Stimulated activated CD8-positive, alpha-beta memory T cell treated with anti-CD3 and anti-CD28 coated beads, Interleukin-2, amount 100 ng/mL, for 48 hours (primary cell): Measurements from ENCODE around the gene CENPP.

Experiments
- DNase-seq, 2 donors: peaks; one replicate each; pipeline ENCODE4 v3.0.0-alpha.2; 2020; ENCODE audit warnings: low read depth in 2 of 2

CENPP gene

GRCh38 chr9:92480291-92480771, 154.6 kb downstream of the CENPP start:
- DNase-seq, result no peak

- DNase-seq, result no peak
These were observed 155.4 kb downstream of the CENPP start for GRCh38 chr9:92480986-92481633.

GRCh38 chr9:92482329-92482728, 156.6 kb downstream of the CENPP start, which contains the start of gene ASPN:
Gene ASPN, minus strand, starts transcription at chr9:92482506.
- no peak for DNase-seq

GRCh38 chr9:92482805-92483204, 157.1 kb downstream of the CENPP start:
- DNase-seq, result no peak

- DNase-seq, result no peak
These were observed 158.1 kb downstream of the CENPP start for GRCh38 chr9:92483627-92484545.

- DNase-seq, result no peak
These were observed 158.8 kb downstream of the CENPP start for GRCh38 chr9:92484563-92484962.

DNA sequence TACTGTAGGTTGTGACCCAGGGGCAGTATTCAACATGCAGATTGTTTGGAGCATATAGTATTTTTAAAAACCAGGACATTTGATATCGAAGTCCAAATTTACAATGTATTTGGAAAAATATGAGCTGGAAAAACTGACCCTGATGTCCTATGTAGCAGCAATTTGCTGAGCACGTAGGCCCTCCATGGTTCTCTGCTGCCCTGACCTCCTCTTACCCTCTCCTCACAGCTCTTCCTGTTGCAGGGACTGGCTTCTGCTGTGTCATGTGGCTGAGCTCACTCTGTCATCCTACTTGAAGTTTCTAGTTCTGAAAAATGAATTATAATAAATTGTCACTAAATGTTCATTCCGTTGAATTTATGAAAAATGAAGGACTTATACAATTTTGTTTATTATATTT, 160.6 kb downstream of the CENPP start:
- no peak for DNase-seq

- no peak for DNase-seq
These were observed 163.2 kb downstream of the CENPP start for GRCh38 chr9:92488681-92489550.

DNA sequence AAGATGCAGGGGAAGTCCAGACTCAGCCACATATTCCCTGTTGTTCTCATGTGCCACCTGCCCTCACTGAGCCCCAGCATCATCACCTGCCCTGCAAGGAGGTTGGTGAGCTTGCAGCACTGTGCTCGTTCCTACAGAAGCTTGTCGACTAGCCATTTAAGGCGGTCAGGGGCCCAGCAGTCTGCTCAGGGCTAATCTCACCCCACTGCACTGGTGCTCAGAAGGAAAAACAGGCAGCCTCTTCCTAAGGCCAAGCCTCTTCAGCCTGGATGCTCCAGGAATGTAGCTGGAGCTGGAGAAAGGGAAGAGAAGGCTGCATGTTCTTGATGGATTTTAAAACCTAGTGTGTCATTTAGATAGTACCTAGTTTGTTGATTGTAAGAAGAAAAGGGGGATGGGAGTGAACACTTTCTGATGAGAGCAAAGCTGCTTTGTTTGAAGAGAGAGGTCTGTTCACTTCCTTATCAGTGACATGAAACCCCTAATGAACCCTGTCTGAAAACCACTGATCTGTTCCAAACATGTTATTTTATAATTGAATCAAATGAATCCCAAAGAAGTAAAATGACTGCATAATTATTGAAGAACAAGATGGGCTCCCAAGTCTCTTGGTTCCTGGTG, 167.1 kb downstream of the CENPP start:
- no peak for DNase-seq

DNA sequence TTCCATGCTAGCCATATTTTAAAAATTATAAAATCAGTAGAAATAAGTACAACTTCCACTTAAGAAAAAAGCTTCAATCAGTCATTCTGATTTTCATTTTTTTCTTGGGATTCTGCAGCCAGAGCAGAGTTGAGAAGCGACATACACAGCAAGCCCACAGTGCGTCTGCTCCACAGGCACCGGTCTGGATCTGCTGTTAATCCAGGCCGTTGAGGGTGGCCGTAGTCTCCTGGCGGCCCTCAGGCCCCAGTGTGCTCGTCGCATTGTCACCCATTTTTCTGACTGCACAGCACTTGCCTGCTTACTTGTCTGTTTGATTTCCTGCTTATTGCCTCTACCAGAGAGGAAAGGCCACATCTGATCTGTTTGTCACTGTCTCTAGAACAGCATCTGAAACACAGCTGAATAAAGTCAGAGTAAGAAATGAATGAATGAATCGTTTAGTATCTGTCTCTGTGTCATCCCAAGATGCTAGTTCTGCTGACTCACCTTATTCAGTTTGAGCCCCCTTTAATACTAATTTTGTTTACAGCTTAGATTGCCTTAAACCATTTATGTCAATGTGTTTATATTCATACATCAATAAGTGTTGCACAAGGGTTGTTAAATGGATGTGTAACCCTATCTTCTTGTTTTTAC, 168.1 kb downstream of the CENPP start:
- no peak for DNase-seq

DNA sequence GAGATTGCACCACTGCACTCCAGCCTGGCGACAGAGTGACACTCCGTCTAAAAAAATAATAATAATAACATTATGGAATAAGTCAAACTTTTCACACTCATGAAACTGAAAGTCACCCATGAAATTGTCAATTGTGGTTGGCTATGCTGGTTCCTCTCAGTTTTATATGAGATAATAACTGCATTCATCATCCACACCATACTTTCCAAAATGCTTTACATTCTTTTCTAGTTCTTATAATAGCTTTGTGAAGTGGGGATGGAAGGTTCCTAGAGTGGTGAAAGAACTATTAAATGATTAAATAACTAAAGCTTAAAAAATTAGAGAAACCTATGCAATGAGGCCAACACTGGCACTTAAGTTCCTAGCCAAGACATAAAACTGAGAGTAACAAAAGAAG, 169.1 kb downstream of the CENPP start:
- no peak for DNase-seq

DNA sequence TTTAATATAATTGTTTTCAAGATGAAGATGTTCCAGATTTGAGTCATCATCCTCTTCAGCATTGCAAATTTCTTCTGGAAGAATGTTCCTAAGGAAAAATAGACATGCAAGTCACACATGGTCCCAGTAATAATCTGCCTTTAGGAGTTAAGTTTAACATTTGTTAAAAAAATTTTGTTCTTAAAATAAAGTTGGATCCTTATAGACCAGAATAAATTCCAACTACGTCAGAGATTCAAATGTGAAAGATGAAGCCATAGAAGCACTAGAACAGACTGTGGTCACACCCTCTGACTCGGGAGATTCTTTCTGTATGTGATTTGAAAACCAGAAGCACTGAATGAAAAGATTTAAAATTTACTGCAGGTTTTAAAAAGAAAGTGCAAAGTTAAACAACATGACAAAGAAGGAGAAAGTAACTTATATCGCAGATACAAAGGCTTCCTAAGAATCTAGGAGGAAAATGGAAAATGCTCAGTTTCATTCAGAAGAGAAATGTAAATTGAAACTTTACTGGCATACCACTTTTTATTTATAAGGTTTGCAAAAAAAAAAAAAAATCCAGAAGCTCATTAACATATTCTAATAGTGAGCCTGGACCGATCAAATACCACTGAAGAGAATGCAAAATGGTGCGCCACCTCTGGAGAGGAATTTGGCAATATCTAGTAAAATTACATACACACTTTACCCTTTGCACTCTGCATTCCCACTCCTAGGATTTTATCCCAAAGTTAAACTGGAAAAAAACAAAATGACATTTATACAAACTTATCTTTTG, 170.8 kb downstream of the CENPP start:
- DNase-seq, result no peak

GRCh38 chr9:92499701-92500100, 173.9 kb downstream of the CENPP start:
- DNase-seq, result no peak

DNA sequence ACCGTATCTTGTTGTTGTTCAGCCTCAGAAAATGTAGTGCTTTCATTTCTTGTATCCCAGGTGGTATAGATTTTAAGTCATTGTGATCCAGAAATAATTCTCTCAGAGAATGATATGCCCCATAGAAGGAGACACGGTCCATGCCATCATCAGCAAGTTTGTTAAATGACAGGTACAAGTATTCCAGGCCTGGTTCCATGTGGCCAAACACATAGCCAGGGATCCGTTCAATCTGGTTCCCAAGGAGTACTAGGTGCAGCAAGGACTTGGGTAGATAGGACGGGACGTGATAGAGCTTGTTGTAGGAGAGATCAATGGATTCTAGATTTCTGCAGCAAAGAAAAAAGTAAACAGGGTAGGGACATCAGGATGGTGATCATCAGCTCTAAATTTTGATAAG, 175.0 kb downstream of the CENPP start:
- DNase-seq, result no peak

DNA sequence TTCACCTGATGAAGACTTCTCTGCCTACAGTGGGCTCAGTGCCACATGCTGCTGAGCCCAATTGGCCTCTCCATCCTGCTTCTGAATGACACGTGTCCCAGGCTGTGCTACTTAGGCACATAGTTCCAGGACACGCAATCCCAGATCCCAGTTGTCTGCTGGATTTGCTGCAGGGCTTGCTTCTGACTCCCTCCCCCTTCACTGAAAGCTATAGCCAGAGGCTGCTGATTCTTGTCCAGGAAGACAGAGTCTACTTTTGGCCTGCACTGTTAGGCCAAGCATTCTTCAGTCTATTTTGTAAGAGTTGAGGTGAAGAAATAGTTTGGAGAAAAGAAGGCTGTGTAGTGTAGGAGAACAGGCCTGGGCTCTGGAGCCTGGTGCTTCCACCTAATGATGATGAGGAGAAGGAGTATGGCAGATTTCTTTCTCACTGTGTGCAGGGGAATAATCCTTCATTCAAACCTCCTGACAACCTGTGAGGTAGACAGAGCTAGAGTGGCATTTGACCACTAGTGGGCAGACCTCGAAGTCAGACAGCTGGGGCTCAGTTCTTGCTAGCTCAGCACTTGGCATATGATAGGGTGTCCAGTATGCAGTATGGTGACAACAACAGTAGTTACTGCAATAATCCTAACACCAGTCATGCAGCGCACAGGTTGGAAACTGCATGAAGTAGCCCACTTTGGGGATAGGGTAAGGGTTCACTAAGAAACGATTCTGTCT, 176.1 kb downstream of the CENPP start:
- DNase-seq, result no peak

- DNase-seq, result no peak
These were observed 177.4 kb downstream of the CENPP start for GRCh38 chr9:92503156-92503555.

DNA sequence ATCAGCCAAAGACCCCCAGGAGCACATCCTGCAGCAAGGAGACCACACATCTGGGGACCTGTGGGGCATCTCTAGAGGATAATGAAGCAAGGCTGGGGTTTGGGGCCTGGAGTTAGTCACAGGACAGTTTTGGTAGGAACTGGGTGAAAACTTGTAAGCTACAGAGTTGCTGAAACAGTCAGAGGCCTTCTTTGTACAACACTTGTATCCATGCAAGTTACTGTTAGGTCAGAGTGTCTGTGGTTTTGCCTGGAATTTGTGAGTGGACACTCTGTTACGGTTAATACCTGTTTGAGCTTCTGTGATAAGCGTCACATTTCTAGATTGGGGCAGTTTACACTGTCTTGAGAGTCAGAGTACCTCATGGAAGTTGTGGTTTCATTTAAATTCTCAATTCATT, 179.1 kb downstream of the CENPP start:
- no peak for DNase-seq

GRCh38 chr9:92506184-92506857, 180.6 kb downstream of the CENPP start:
- DNase-seq, result no peak

GRCh38 chr9:92507005-92507404, 181.3 kb downstream of the CENPP start:
- no peak for DNase-seq
